Stimulated activated CD8-positive, alpha-beta memory T cell treated with anti-CD3 and anti-CD28 coated beads, Interleukin-4, amount 100 ng/mL, for 1 hour (primary cell): ENCODE measurements around the gene APBB2.
"Not testable (repeated sequence)": the region's sequence is repeated elsewhere in the genome, so short reads cannot be mapped to it uniquely, and the experiment has no call there.

ENCODE experiments used
- DNase-seq, 2 donors: peaks; one replicate each; pipeline ENCODE4 v3.0.0-alpha.2; 2020; ENCODE audit warnings: low read depth in 2 of 2, low spot score in 1 of 2

APBB2 gene

GRCh38 chr4:41160012-41160789 is 54.1 kb downstream of the APBB2 start:
- DNase-seq = no peak

- no peak for DNase-seq
Observed at GRCh38 chr4:41158756-41159155, 55.6 kb downstream of the APBB2 start.

GRCh38 chr4:41158274-41158673 is 56.1 kb downstream of the APBB2 start:
- no peak for DNase-seq

- no peak for DNase-seq
Observed at GRCh38 chr4:41157009-41157408, 57.3 kb downstream of the APBB2 start.

GRCh38 chr4:41156574-41156973 is 57.8 kb downstream of the APBB2 start:
- DNase-seq = no peak

- DNase-seq = no peak
Observed at GRCh38 chr4:41155194-41155830, 59.0 kb downstream of the APBB2 start.

GRCh38 chr4:41154814-41155177 is 59.5 kb downstream of the APBB2 start:
- DNase-seq = no peak

GRCh38 chr4:41154010-41154813 is 60.1 kb downstream of the APBB2 start:
- no peak for DNase-seq

- DNase-seq = no peak
Observed at GRCh38 chr4:41150401-41150800, 63.9 kb downstream of the APBB2 start.

GRCh38 chr4:41149568-41149967 is 64.8 kb downstream of the APBB2 start:
- DNase-seq = not testable (repeated sequence)

GRCh38 chr4:41148931-41149330 is 65.4 kb downstream of the APBB2 start:
- DNase-seq = no peak

- no peak for DNase-seq
Observed at GRCh38 chr4:41148292-41148691, 66.0 kb downstream of the APBB2 start.

GRCh38 chr4:41147570-41147969 is 66.8 kb downstream of the APBB2 start:
- DNase-seq = not testable (repeated sequence)

GRCh38 chr4:41146716-41147506 is 67.4 kb downstream of the APBB2 start:
- no peak for DNase-seq

- no peak for DNase-seq
Observed at GRCh38 chr4:41146196-41146595, 68.1 kb downstream of the APBB2 start.

GRCh38 chr4:41145571-41146078 is 68.7 kb downstream of the APBB2 start:
- DNase-seq = no peak

GRCh38 chr4:41144812-41145211 is 69.5 kb downstream of the APBB2 start:
- no peak for DNase-seq

GRCh38 chr4:41144040-41144379 is 70.3 kb downstream of the APBB2 start:
- DNase-seq = no peak

GRCh38 chr4:41143311-41144039 is 70.9 kb downstream of the APBB2 start:
- no peak for DNase-seq
